ENCODE measurements around the gene GABRG3. TPM values are rescaled to one million over a fixed set of nuclear protein-coding genes. Genes with fewer than 3 reads are reported as not detected.

GABRG3 gene
- total RNA-seq, 4 donors from 2014 or later = 0.97 to 3.9 (median 3.6) TPM; not detected in 1

- 79% methylated on average over 6 of the region's 6 CpGs for WGBS
- no peaks in the 10 kb centered on the region for H3K27me3 ChIP-seq
Measured at GRCh38 chr15:27410996-27411605, 440.1 kb downstream of the GABRG3 start.

GRCh38 chr15:27412415-27412814, 441.4 kb downstream of the GABRG3 start:
- TF ChIP-seq POLR2A (IDR thresholded peaks at IDR 0.05) (no peak), EP300 (IDR thresholded peaks at IDR 0.05) (no peak), POLR2AphosphoS5 (IDR thresholded peaks at IDR 0.05) (no peak)
- TF ChIP-seq, protein P1, sequence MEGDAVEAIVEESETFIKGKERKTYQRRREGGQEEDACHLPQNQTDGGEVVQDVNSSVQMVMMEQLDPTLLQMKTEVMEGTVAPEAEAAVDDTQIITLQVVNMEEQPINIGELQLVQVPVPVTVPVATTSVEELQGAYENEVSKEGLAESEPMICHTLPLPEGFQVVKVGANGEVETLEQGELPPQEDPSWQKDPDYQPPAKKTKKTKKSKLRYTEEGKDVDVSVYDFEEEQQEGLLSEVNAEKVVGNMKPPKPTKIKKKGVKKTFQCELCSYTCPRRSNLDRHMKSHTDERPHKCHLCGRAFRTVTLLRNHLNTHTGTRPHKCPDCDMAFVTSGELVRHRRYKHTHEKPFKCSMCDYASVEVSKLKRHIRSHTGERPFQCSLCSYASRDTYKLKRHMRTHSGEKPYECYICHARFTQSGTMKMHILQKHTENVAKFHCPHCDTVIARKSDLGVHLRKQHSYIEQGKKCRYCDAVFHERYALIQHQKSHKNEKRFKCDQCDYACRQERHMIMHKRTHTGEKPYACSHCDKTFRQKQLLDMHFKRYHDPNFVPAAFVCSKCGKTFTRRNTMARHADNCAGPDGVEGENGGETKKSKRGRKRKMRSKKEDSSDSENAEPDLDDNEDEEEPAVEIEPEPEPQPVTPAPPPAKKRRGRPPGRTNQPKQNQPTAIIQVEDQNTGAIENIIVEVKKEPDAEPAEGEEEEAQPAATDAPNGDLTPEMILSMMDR (IDR thresholded peaks at IDR 0.05) = no peak
- DNase-seq (ENCODE audit: low spot score in 2 of 2) = no peak
- H3K36me3 ChIP-seq = no peaks in the 10 kb centered on the region
- no peaks in the 10 kb centered on the region for H3K27me3 ChIP-seq
- no peaks in the 10 kb centered on the region for H3K9me3 ChIP-seq
- H3K4me1 ChIP-seq = no peaks in the 10 kb centered on the region
- 54% methylated on average over 6 of the region's 6 CpGs for WGBS
- no peak overlapping the region for H3K27ac ChIP-seq
- no peak overlapping the region for H3K4me3 ChIP-seq

More at GRCh38 chr15:27410996-27411605, 440.1 kb downstream of the GABRG3 start:
- no peak overlapping the region for H3K4me3 ChIP-seq
- TF ChIP-seq, protein P1 (IDR thresholded peaks at IDR 0.05) = no peak
- TF ChIP-seq POLR2AphosphoS5 (IDR thresholded peaks at IDR 0.05) (no peak), EP300 (IDR thresholded peaks at IDR 0.05) (no peak), POLR2A (IDR thresholded peaks at IDR 0.05) (no peak)
- H3K9me3 ChIP-seq = no peaks in the 10 kb centered on the region
- H3K36me3 ChIP-seq = no peaks in the 10 kb centered on the region
- H3K27ac ChIP-seq = no peak overlapping the region
- no peaks in the 10 kb centered on the region for H3K4me1 ChIP-seq
- no peak for DNase-seq (ENCODE audit: low spot score in 2 of 2)

DNA sequence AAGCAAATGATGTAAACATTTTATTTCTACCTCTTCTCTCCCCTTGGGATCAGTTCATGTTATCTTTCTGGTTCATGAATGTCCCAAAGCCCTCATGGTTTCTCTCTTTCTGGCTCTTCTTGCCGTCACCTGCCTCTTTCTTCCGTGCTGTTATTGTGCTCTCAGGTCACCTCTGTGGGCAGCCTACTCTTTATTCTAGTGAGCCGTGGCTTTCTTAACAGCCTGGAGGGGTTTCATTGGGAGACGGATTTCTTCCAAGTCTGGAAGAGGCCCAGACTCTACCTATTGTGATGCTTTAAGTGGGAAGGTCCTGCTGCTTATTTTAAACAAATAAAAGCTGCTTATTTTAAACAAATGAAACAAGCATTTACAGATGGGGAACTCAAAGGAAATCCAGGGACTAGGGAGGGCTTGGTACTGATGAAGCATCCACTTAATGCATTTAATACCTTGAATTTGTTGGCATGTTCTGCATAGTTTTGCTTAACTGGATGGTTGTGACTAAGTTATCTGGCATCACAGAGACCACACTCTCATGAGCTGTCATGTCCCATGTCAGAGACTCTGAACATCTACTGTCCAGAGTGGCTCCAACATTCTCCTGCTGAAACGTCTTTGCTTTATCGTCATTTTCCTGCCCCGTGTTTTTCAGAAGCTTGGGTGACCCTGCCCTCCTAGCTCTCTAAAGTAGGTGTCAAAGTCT, 443.3 kb downstream of the GABRG3 start:
- Histone ChIP-seq H3K27ac (no peak overlapping the region), H3K9me3 (no peaks in the 10 kb centered on the region), H3K36me3 (no peaks in the 10 kb centered on the region), H3K4me3 (no peak overlapping the region), H3K27me3 (no peaks in the 10 kb centered on the region), H3K4me1 (no peaks in the 10 kb centered on the region)
- 62% methylated on average over 7 of the region's 7 CpGs for WGBS
- TF ChIP-seq EP300 (IDR thresholded peaks at IDR 0.05) = no peak
- no peak for TF ChIP-seq POLR2AphosphoS5 (IDR thresholded peaks at IDR 0.05)
- no peak for TF ChIP-seq POLR2A (IDR thresholded peaks at IDR 0.05)
- TF ChIP-seq, protein P1 (IDR thresholded peaks at IDR 0.05) = no peak
- DNase-seq (ENCODE audit: low spot score in 2 of 2) = no peak

GRCh38 chr15:27418726-27419125, 447.7 kb downstream of the GABRG3 start:
- Histone ChIP-seq H3K27ac (no peak overlapping the region), H3K4me1 (no peaks in the 10 kb centered on the region), H3K4me3 (no peak overlapping the region), H3K9me3 (no peaks in the 10 kb centered on the region), H3K27me3 (no peaks in the 10 kb centered on the region), H3K36me3 (no peaks in the 10 kb centered on the region)
- 58% methylated on average over 5 of the region's 5 CpGs for WGBS
- TF ChIP-seq POLR2AphosphoS5 (IDR thresholded peaks at IDR 0.05) = no peak
- TF ChIP-seq, protein P1 (IDR thresholded peaks at IDR 0.05) = no peak
- DNase-seq (ENCODE audit: low spot score in 2 of 2) = no peak

- H3K9me3 ChIP-seq = no peaks in the 10 kb centered on the region
- DNase-seq (ENCODE audit: low spot score in 2 of 2) = no peak
- no peaks in the 10 kb centered on the region for H3K36me3 ChIP-seq
- no peaks in the 10 kb centered on the region for H3K27me3 ChIP-seq
- H3K4me3 ChIP-seq = no peak overlapping the region
- TF ChIP-seq POLR2AphosphoS5 (IDR thresholded peaks at IDR 0.05) (no peak), EP300 (IDR thresholded peaks at IDR 0.05) (no peak), POLR2A (IDR thresholded peaks at IDR 0.05) (no peak)
- TF ChIP-seq, protein P1 (IDR thresholded peaks at IDR 0.05) = no peak
- no peak overlapping the region for H3K27ac ChIP-seq
- H3K4me1 ChIP-seq = no peaks in the 10 kb centered on the region
Measured at GRCh38 chr15:27422997-27423396, 452.0 kb downstream of the GABRG3 start.
